ENCODE data around the gene ARHGAP19. TPM values are rescaled to one million over a fixed set of nuclear protein-coding genes. Genes with fewer than 3 reads are reported as not detected.

Gene ARHGAP19
- total and polyA plus RNA-seq, 9 of the 15 experiments (the other 6 are each of a cell fraction or from before 2014, with no cell fraction given): 14.8 to 49.5 (median 26.8) TPM

DNA sequence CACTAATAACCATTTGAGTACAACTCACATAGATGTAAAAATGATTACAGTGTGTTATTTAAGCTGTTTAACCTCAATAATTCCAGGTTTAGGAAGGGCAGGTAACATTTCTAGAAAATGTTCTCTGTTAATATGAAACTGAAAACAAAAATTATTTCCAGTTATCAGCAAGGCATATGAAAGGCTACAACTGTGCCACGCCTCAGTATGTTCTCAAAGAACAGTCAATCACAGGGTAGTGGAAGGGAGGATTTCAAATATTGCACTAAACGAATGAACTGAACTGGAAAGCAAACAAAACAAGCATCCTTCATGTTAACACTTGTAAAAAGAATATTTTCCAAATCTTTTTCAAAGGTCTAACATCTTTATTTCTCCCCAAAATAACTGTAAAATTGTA is 31.3 kb downstream of the ARHGAP19 start:
- Histone ChIP-seq H3K4me2 (ENCODE audit: insufficient read depth, low read length) (no peak overlapping the region), H4K20me1 (replicated peaks; ENCODE audit: control insufficient read depth, insufficient read depth, low read length) (no peaks in the 10 kb centered on the region), H3K79me2 (ENCODE audit: control insufficient read depth, insufficient read depth, low read length) (no peaks in the 10 kb centered on the region), H3K9me1 (ENCODE audit: control insufficient read depth, insufficient read depth, low read length) (no peaks in the 10 kb centered on the region), H3K4me3 (no peak overlapping the region), H3K27me3 (ENCODE audit: control insufficient read depth in 2 of 2, insufficient read depth in 2 of 2, low read length in 2 of 2) (no peaks in the 10 kb centered on the region), H3K36me3 (ENCODE audit: control insufficient read depth, insufficient read depth, low read length) (peaks cover 38% of the 10 kb centered on the region; the same call in 2 of the 3 replicates), H3K27ac (ENCODE audit: extremely low read depth, low read depth, low read length) (no peak overlapping the region), H2AFZ (ENCODE audit: low read depth, low read length) (no peak overlapping the region), H3K9ac (ENCODE audit: insufficient read depth in 1 of 2, low read depth in 2 of 2, low read length in 2 of 2) (no peak overlapping the region), H3K9me3 (replicated peaks; ENCODE audit: control insufficient read depth, insufficient read depth, low read depth, low read length) (no peaks in the 10 kb centered on the region), H3K4me1 (replicated peaks in 1 of 2; ENCODE audit: control insufficient read depth in 2 of 2, insufficient read depth in 2 of 2, low read length in 2 of 2) (no peaks in the 10 kb centered on the region)
- TF ChIP-seq, protein P1, sequence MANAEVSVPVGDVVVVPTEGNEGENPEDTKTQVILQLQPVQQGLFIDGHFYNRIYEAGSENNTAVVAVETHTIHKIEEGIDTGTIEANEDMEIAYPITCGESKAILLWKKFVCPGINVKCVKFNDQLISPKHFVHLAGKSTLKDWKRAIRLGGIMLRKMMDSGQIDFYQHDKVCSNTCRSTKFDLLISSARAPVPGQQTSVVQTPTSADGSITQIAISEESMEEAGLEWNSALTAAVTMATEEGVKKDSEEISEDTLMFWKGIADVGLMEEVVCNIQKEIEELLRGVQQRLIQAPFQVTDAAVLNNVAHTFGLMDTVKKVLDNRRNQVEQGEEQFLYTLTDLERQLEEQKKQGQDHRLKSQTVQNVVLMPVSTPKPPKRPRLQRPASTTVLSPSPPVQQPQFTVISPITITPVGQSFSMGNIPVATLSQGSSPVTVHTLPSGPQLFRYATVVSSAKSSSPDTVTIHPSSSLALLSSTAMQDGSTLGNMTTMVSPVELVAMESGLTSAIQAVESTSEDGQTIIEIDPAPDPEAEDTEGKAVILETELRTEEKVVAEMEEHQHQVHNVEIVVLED (CRISPR knock-in tag; IDR thresholded peaks at IDR 0.05): no peak
- TF ChIP-seq ZNF785 (CRISPR knock-in tag; IDR thresholded peaks at IDR 0.05): no peak
- TF ChIP-seq, protein P2, sequence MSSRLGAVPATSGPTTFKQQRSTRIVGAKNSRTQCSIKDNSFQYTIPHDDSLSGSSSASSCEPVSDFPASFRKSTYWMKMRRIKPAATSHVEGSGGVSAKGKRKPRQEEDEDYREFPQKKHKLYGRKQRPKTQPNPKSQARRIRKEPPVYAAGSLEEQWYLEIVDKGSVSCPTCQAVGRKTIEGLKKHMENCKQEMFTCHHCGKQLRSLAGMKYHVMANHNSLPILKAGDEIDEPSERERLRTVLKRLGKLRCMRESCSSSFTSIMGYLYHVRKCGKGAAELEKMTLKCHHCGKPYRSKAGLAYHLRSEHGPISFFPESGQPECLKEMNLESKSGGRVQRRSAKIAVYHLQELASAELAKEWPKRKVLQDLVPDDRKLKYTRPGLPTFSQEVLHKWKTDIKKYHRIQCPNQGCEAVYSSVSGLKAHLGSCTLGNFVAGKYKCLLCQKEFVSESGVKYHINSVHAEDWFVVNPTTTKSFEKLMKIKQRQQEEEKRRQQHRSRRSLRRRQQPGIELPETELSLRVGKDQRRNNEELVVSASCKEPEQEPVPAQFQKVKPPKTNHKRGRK (tag; IDR thresholded peaks at IDR 0.05): no peak
- TF ChIP-seq SNRNP70 (optimal IDR thresholded peaks at IDR 0.05; ENCODE audit: low read depth, low read length): no peak
- no peak for TF ChIP-seq RFX7 (CRISPR knock-in tag; IDR thresholded peaks at IDR 0.05)
- no peak for TF ChIP-seq MAFF (IDR thresholded peaks at IDR 0.05; ENCODE audit: low read length)
- TF ChIP-seq, protein P3, sequence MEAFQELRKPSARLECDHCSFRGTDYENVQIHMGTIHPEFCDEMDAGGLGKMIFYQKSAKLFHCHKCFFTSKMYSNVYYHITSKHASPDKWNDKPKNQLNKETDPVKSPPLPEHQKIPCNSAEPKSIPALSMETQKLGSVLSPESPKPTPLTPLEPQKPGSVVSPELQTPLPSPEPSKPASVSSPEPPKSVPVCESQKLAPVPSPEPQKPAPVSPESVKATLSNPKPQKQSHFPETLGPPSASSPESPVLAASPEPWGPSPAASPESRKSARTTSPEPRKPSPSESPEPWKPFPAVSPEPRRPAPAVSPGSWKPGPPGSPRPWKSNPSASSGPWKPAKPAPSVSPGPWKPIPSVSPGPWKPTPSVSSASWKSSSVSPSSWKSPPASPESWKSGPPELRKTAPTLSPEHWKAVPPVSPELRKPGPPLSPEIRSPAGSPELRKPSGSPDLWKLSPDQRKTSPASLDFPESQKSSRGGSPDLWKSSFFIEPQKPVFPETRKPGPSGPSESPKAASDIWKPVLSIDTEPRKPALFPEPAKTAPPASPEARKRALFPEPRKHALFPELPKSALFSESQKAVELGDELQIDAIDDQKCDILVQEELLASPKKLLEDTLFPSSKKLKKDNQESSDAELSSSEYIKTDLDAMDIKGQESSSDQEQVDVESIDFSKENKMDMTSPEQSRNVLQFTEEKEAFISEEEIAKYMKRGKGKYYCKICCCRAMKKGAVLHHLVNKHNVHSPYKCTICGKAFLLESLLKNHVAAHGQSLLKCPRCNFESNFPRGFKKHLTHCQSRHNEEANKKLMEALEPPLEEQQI (IDR thresholded peaks at IDR 0.05): no peak
- TF ChIP-seq KAT7 (CRISPR knock-in tag; IDR thresholded peaks at IDR 0.05; ENCODE audit: borderline replicate concordance): no peak
- TF ChIP-seq PHTF2 (CRISPR knock-in tag; IDR thresholded peaks at IDR 0.05): no peak
- TF ChIP-seq, protein P4, sequence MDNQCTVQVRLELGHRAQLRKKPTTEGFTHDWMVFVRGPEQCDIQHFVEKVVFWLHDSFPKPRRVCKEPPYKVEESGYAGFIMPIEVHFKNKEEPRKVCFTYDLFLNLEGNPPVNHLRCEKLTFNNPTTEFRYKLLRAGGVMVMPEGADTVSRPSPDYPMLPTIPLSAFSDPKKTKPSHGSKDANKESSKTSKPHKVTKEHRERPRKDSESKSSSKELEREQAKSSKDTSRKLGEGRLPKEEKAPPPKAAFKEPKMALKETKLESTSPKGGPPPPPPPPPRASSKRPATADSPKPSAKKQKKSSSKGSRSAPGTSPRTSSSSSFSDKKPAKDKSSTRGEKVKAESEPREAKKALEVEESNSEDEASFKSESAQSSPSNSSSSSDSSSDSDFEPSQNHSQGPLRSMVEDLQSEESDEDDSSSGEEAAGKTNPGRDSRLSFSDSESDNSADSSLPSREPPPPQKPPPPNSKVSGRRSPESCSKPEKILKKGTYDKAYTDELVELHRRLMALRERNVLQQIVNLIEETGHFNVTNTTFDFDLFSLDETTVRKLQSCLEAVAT (IDR thresholded peaks at IDR 0.05): no peak
- TF ChIP-seq MTA2 (IDR thresholded peaks at IDR 0.05; ENCODE audit: low read depth): no peak
- no peak for TF ChIP-seq KDM4B (IDR thresholded peaks at IDR 0.05; ENCODE audit: borderline replicate concordance in 2 of 2, low read depth in 1 of 2)
- TF ChIP-seq TCFL5 (CRISPR knock-in tag; conservative IDR thresholded peaks at IDR 0.05): no peak
- TF ChIP-seq HMG20B (CRISPR knock-in tag; IDR thresholded peaks at IDR 0.05): no peak
- TF ChIP-seq FOXP1 (CRISPR knock-in tag; IDR thresholded peaks at IDR 0.05): no peak
- no peak for TF ChIP-seq SMAD3 (CRISPR knock-in tag; conservative IDR thresholded peaks at IDR 0.05)
- no peak for TF ChIP-seq KHSRP (IDR thresholded peaks at IDR 0.05)
- no peak for TF ChIP-seq TBP (optimal IDR thresholded peaks at IDR 0.05; ENCODE audit: low read depth, low read length)
- WGBS (ENCODE audit: insufficient coverage, low coverage, missing lambda C conversion rate): 77% methylated on average over 2 of the region's 2 CpGs
- ChIA-PET CTCF (ENCODE audit: low intra/inter-chr PET ratio) (no interaction called here), POLR2A (no interaction called here)
- FAIRE-seq (no peak), DNase-seq (ENCODE audit: extremely low read depth in 1 of 4, low spot score in 3 of 4) (no peak), ATAC-seq (no peak)
- in situ Hi-C loops (cut with MboI): no loop called here
- no TSS peak for BruUV-seq (replicated peaks)
- intact Hi-C loops (cut with micrococcal nuclease): no loop called here

Data from K562 (cell line).